MM.1S (cell line): ENCODE data around the gene CRTC2.

ENCODE experiments used
- DNase-seq: peaks from one replicate; pipeline ENCODE4 v3.0.0-alpha.2; 2015
- H2AFZ ChIP-seq: fragments of 300-600 bp; sonication (generic); 2 replicates; pipeline ENCODE4 v1.6.0; 2016; ENCODE audit warnings: antibody characterized with exemption, low read length
- H3F3A ChIP-seq: fragments of 300-600 bp; sonication (generic); 2 replicates; pipeline ENCODE4 v1.6.1; 2016; ENCODE audit warnings: mild to moderate bottlenecking, antibody characterized with exemption, low read length, moderate library complexity, mixed read lengths; ENCODE audit not compliant: insufficient read depth
- H3K27ac ChIP-seq: fragments of 300-600 bp; sonication (generic); 2 replicates; pipeline ENCODE4 v1.5.1; 2016; ENCODE audit warnings: mild to moderate bottlenecking, low read length
- H3K27me3 ChIP-seq: fragments of 300-600 bp; sonication (generic); replicated peaks from 2 replicates; pipeline ENCODE4 v1.6.0; 2016; ENCODE audit warnings: low read length; ENCODE audit not compliant: insufficient read depth
- H3K36me3 ChIP-seq: fragments of 300-600 bp; sonication (generic); replicated peaks from 2 replicates; pipeline ENCODE4 v1.6.1; 2016; ENCODE audit warnings: mild to moderate bottlenecking, low read length, mixed read lengths; ENCODE audit not compliant: insufficient read depth
- H3K4me1 ChIP-seq: fragments of 300-600 bp; sonication (generic); 2 replicates; pipeline ENCODE4 v1.6.1; 2016; ENCODE audit warnings: low read length, mixed read lengths
- H3K4me2 ChIP-seq: fragments of 300-600 bp; sonication (generic); 2 replicates; pipeline ENCODE4 v1.6.0; 2016; ENCODE audit warnings: low read depth, low read length
- H3K4me3 ChIP-seq: fragments of 300-600 bp; sonication (generic); 2 replicates; pipeline ENCODE4 v1.5.1; 2016; ENCODE audit warnings: low read length, mixed read lengths
- H3K79me2 ChIP-seq: fragments of 300-600 bp; sonication (generic); 2 replicates; pipeline ENCODE4 v1.6.1; 2016; ENCODE audit warnings: mixed run types, low read length, mixed read lengths
- H3K9ac ChIP-seq: fragments of 300-600 bp; sonication (generic); 2 replicates; pipeline ENCODE4 v1.6.1; 2016; ENCODE audit warnings: low read length, mixed read lengths
- H3K9me2 ChIP-seq: fragments of 300-600 bp; sonication (generic); replicated peaks from 2 replicates; pipeline ENCODE4 v1.6.1; 2016; ENCODE audit warnings: mild to moderate bottlenecking, low read length, mixed read lengths; ENCODE audit not compliant: insufficient read depth
- H3K9me3 ChIP-seq: fragments of 300-600 bp; sonication (generic); replicated peaks from 2 replicates; pipeline ENCODE4 v1.6.1; 2016; ENCODE audit warnings: mild to moderate bottlenecking, low read length, mixed read lengths; ENCODE audit not compliant: insufficient read depth
- H4K20me1 ChIP-seq: fragments of 300-600 bp; sonication (generic); 2 replicates; pipeline ENCODE4 v1.6.1; 2016; ENCODE audit warnings: mild to moderate bottlenecking, low read length, moderate library complexity, mixed read lengths; ENCODE audit not compliant: insufficient read depth
- EZH2 ChIP-seq: fragments of 300-600 bp; sonication (generic); optimal IDR thresholded peaks from 2 replicates; pipeline ENCODE3; 2017; ENCODE audit warnings: low read depth, mild to moderate bottlenecking, antibody characterized with exemption, low read length, mixed read lengths
- EZH2phosphoT487 ChIP-seq: fragments of 300-600 bp; sonication (generic); IDR thresholded peaks from 2 replicates; pipeline ENCODE4 v1.6.1; 2018; ENCODE audit warnings: antibody characterized with exemption, low read length
- TF ChIP-seq, protein P1 (sequence below): fragments of 300-600 bp; sonication (generic); IDR thresholded peaks from 2 replicates; pipeline ENCODE4 v1.5.1; 2016; ENCODE audit warnings: antibody characterized with exemption, low read length, mixed read lengths

CRTC2 gene

DNA sequence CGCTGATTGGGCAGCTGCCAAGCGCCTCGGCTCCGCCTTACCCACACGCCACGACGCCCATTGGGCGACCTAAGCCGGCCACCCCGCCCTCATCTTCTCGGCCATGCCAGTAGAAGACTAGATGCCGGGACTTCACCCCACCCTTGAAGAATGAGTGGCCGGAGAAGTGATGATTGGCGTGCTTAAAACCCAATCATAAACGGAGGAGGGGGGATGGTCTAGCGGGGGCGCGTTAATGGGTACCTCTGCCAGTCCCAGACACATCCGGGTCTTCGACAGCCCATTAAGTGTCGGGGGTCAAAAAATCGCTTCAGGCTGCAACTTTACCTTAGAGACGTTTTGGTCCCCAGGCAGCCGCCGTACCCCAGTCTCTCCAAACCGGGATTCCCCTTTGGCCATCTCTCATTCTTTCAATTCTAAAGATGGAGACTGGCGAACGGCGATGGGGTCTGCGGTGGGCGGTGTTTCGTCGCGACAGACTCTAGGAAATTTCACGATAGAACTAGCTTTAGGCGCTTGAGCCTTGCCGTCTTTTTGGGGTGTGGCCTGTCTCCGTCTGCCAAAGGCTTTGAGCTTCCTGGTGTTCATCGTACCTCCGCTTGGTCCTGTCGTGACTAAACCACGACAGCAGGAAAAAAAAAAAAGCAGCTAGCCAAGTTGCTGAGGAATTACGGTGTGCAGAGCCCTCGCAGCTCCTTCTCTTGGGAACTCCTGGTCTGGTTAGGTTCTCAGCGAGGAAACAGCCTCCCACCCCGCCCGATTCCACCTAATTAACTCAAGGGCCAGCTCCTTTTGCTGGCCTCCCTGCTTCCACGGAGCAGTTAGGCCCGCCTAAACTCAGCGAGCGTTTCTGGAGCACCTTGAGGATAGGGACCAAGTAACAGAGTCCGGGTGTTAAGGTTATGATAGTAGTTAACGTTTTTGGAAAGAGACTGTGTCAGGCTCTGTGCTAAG, 35.2 kb downstream of the CRTC2 start, which contains the start of gene GATAD2B:
GATAD2B (minus strand) TSS at position 1 of the 954 bp plus-strand sequence. CDS start 94,625 bp downstream, outside the sequence.
- no peaks in the 10 kb centered on the region for H3K9me2 ChIP-seq
- H3K27me3 ChIP-seq, result no peaks in the 10 kb centered on the region
- peaks cover 32% of the 10 kb centered on the region for H3F3A ChIP-seq
- peak within 1 kb of the TSS; percentile 52; the same call in 1 of the 2 replicates for H3K27ac ChIP-seq
- peaks cover 50% of the 10 kb centered on the region for H3K79me2 ChIP-seq
- peak; percentile 100 for DNase-seq
- peaks cover 23% of the 10 kb centered on the region for H4K20me1 ChIP-seq
- H3K9ac ChIP-seq, result peak within 1 kb of the TSS; percentile 73
- H3K4me3 ChIP-seq, result peak within 1 kb of the TSS; percentile 79
- H3K4me2 ChIP-seq, result peak within 1 kb of the TSS; percentile 80
- H3K4me1 ChIP-seq, result peaks cover 24% of the 10 kb centered on the region
- TF ChIP-seq EZH2phosphoT487 (no peak), EZH2 (no peak)
- TF ChIP-seq, protein P1, sequence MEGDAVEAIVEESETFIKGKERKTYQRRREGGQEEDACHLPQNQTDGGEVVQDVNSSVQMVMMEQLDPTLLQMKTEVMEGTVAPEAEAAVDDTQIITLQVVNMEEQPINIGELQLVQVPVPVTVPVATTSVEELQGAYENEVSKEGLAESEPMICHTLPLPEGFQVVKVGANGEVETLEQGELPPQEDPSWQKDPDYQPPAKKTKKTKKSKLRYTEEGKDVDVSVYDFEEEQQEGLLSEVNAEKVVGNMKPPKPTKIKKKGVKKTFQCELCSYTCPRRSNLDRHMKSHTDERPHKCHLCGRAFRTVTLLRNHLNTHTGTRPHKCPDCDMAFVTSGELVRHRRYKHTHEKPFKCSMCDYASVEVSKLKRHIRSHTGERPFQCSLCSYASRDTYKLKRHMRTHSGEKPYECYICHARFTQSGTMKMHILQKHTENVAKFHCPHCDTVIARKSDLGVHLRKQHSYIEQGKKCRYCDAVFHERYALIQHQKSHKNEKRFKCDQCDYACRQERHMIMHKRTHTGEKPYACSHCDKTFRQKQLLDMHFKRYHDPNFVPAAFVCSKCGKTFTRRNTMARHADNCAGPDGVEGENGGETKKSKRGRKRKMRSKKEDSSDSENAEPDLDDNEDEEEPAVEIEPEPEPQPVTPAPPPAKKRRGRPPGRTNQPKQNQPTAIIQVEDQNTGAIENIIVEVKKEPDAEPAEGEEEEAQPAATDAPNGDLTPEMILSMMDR, result no peak
- H3K9me3 ChIP-seq, result no peaks in the 10 kb centered on the region
- peak within 1 kb of the TSS; percentile 69 for H2AFZ ChIP-seq
- H3K36me3 ChIP-seq, result no peaks in the 10 kb centered on the region

DNA sequence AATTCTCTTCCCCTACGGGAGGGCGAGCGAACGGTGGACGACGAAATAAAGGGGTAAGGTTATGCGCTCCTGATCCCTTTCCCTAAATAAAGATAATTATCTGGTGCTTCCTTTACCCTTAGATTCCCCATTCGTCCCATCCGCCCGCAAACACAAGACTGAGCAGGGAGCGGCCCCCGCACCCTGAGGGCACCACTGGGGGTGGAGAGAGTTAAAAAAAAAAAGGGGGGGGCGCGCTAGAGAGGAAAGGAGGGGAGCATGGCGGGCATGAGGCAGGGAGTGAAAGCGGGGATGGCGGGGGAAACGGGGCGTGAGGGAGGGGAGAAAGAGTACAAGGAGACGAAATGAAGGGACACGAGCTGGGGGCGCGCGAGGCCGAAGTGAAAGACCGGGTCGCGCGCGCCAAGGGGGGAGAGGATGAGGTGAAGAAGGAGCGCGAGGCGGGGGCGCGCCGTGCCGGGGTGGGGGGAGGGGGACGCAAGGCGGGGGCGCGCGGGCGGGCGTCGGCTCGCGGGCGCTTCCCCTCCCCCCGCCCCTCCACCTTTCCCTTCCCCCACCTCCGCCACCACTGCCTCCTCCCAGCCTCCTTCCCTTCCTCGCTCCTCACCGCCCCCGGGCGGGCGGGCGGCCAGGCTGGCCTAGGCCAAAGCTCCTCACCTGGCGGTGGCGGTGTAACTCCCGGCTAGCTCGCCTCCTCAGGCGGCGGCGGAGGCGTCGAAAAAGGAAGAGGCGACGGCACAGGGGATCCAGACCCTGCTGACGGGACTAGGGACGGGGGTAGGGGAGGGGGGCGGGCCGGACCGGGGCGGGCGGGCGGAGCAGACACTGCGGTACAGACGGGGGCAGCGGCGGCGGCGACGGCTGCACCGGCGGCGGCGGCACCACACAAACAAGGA, 36.1 kb downstream of the CRTC2 start:
- Histone ChIP-seq H3K79me2 (peaks cover 59% of the 10 kb centered on the region), H3K9ac (peak overlapping the region; percentile 62), H3K36me3 (no peaks in the 10 kb centered on the region), H2AFZ (peak overlapping the region; percentile 55; the same call in 1 of the 2 replicates), H3K9me2 (no peaks in the 10 kb centered on the region), H3K4me2 (peak overlapping the region; percentile 71), H3F3A (peaks cover 30% of the 10 kb centered on the region), H4K20me1 (peaks cover 31% of the 10 kb centered on the region), H3K4me1 (peaks cover 24% of the 10 kb centered on the region), H3K27me3 (no peaks in the 10 kb centered on the region), H3K27ac (peak overlapping the region; percentile 45; the same call in 1 of the 2 replicates), H3K4me3 (peak overlapping the region; percentile 71), H3K9me3 (no peaks in the 10 kb centered on the region)
- no peak for TF ChIP-seq EZH2phosphoT487
- TF ChIP-seq, protein P1, result peak; percentile 39
- DNase-seq, result no peak

DNA sequence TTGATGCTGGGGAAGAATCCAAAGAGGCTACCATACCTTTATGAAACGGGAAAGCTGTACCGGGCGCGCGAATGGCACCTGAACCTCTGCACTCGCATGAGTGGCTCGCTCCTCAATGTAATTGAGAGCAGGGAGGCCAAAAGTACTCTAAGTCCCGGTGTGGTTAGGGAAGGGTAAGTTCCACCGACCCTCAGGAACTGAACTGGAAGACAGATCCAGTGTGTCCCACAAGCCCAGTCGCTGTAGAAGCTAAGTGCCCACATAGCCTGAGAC, 36.7 kb downstream of the CRTC2 start:
- peak overlapping the region; percentile 71 for H3K4me3 ChIP-seq
- no peak overlapping the region for H2AFZ ChIP-seq
- H3K9ac ChIP-seq, result peak overlapping the region; percentile 62
- peak overlapping the region; percentile 71 for H3K4me2 ChIP-seq
- peaks cover 65% of the 10 kb centered on the region for H3K79me2 ChIP-seq
- H3K36me3 ChIP-seq, result no peaks in the 10 kb centered on the region
- peak; percentile 29 for DNase-seq
- no peak overlapping the region for H3K27ac ChIP-seq
- H3K9me3 ChIP-seq, result no peaks in the 10 kb centered on the region
- H3K4me1 ChIP-seq, result peaks cover 24% of the 10 kb centered on the region
- peaks cover 30% of the 10 kb centered on the region for H3F3A ChIP-seq
- no peaks in the 10 kb centered on the region for H3K27me3 ChIP-seq
- TF ChIP-seq EZH2, result no peak
- TF ChIP-seq EZH2phosphoT487, result no peak
- TF ChIP-seq, protein P1, result no peak
- H4K20me1 ChIP-seq, result peaks cover 31% of the 10 kb centered on the region
- H3K9me2 ChIP-seq, result no peaks in the 10 kb centered on the region
